ENCODE measurements around the gene PI16.

Gene PI16, protein sequence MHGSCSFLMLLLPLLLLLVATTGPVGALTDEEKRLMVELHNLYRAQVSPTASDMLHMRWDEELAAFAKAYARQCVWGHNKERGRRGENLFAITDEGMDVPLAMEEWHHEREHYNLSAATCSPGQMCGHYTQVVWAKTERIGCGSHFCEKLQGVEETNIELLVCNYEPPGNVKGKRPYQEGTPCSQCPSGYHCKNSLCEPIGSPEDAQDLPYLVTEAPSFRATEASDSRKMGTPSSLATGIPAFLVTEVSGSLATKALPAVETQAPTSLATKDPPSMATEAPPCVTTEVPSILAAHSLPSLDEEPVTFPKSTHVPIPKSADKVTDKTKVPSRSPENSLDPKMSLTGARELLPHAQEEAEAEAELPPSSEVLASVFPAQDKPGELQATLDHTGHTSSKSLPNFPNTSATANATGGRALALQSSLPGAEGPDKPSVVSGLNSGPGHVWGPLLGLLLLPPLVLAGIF

DNA sequence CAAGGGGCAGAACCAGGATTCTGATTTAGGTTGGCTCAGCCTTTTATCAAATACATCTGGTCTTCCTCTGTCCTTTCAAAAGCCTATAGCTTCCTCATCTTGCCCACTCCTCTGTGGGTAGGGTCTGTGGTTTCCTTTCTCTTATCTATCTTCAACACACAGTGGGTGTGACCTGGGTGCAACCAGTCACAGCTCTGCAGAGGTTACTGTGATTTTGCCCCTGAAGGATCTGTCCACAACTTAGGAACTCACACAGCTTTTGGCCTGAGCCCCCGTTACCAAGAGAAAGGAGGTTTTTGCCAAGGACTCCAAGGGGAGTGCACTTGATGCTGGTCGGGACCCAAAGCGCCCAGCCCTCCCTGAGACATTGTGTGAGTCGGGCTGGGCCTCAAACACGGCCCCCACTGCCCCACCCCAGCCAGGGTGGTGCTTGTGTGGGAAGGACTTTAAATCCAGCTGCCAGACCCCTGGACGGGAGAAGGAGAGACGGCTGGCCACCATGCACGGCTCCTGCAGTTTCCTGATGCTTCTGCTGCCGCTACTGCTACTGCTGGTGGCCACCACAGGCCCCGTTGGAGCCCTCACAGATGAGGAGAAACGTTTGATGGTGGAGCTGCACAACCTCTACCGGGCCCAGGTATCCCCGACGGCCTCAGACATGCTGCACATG is at the start of gene PI16:
TSS of gene PI16 (plus strand) at position 477 of the 670 bp plus-strand sequence. CDS start at position 500, 23 bp downstream.
- no peak for DNase-seq
- H3K27ac ChIP-seq = no peak within 1 kb of the TSS
- no peak within 1 kb of the TSS for H3K4me3 ChIP-seq (ENCODE audit: low read depth, low read length)
- no peaks in the 10 kb centered on the region for H3K36me3 ChIP-seq (replicated peaks)
- H3K27me3 ChIP-seq (replicated peaks) = no peaks in the 10 kb centered on the region
- in situ Hi-C loops (cut with HindIII; ENCODE audit: low pct_ligation_motif_present, low sequenced_read_pairs) = no loop called here
- TF ChIP-seq, protein P1, sequence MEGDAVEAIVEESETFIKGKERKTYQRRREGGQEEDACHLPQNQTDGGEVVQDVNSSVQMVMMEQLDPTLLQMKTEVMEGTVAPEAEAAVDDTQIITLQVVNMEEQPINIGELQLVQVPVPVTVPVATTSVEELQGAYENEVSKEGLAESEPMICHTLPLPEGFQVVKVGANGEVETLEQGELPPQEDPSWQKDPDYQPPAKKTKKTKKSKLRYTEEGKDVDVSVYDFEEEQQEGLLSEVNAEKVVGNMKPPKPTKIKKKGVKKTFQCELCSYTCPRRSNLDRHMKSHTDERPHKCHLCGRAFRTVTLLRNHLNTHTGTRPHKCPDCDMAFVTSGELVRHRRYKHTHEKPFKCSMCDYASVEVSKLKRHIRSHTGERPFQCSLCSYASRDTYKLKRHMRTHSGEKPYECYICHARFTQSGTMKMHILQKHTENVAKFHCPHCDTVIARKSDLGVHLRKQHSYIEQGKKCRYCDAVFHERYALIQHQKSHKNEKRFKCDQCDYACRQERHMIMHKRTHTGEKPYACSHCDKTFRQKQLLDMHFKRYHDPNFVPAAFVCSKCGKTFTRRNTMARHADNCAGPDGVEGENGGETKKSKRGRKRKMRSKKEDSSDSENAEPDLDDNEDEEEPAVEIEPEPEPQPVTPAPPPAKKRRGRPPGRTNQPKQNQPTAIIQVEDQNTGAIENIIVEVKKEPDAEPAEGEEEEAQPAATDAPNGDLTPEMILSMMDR (IDR thresholded peaks at IDR 0.05; ENCODE audit: low read depth, low read length, missing control alignments) = no peak

DNA sequence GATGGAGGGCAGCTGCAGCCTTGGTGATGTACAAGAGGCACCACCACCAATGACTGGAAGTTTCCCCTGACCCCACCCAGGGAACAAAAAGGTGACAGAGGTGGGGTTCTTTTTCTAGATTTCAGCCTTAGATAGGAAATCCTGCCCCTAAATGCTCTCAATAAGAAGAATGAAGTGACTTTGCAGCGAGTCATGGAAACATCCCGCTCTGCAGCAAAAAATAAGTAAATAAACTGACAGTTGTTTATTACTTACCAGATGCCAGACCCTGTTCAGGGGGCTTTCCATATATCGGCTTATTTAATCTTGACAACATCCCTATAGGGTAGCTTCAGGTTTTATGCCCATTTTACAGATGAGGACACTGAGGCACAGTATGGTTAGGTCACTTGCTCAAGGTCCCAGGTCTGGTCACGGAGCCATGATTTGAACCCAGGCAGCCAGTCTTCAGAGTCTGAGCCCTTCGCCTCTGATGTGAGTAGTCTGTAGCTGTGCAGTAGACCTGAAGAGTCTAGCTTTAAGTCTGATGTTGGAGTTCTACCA is 49.6 kb upstream of the PI16 start:
- H3K36me3 ChIP-seq (replicated peaks) = peaks cover 45% of the 10 kb centered on the region
- TF ChIP-seq, protein P1 (IDR thresholded peaks at IDR 0.05; ENCODE audit: low read depth, low read length, missing control alignments) = no peak
- no peak overlapping the region for H3K27ac ChIP-seq
- no peaks in the 10 kb centered on the region for H3K27me3 ChIP-seq (replicated peaks)
- in situ Hi-C loops (cut with HindIII; ENCODE audit: low pct_ligation_motif_present, low sequenced_read_pairs) = no loop called here
- DNase-seq = no peak
- H3K4me3 ChIP-seq (ENCODE audit: low read depth, low read length) = no peak overlapping the region

DNA sequence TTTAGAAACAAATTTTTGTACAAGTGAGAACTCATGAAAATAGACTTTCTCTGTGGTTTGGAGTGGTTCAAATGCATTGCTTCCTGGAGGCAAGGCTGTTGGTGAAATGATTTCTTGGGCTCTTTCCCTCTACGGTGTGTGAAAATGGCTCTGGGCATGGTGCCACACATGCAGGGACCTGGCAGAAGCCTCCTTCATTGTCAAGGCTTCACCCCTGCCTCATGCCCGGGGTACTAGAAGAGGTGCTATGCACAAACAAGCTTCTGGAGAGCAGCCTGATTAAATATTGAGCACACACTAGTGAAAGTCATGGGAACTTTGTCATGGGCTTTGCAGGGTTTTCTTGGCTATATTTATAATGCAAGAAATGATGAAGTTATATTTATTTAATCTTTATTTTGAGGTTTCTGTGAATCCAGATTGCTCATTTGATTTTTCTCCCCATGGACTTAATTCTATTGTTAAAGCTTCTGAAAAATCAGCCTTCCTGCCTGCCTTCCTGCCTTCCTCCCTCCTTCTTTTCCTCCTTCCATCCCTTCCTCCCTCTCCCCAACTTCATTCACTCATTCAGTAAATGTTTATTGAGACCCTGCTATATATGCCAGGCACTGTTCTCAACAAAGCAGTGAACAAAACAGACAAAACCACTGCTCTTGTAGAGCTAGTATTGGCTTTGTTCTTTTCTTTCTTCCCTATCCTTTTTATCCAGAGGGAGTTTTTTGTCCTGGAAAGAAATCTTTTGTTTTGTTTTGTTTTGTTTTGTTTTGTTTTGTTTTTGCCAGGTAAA is 47.8 kb upstream of the PI16 start:
- TF ChIP-seq, protein P1 (IDR thresholded peaks at IDR 0.05; ENCODE audit: low read depth, low read length, missing control alignments) = no peak
- Histone ChIP-seq H3K27ac (no peak overlapping the region), H3K4me3 (ENCODE audit: low read depth, low read length) (no peak overlapping the region), H3K36me3 (replicated peaks) (peaks cover 40% of the 10 kb centered on the region), H3K27me3 (replicated peaks) (no peaks in the 10 kb centered on the region)
- in situ Hi-C loops (cut with HindIII; ENCODE audit: low pct_ligation_motif_present, low sequenced_read_pairs) = no loop called here
- no peak for DNase-seq

DNA sequence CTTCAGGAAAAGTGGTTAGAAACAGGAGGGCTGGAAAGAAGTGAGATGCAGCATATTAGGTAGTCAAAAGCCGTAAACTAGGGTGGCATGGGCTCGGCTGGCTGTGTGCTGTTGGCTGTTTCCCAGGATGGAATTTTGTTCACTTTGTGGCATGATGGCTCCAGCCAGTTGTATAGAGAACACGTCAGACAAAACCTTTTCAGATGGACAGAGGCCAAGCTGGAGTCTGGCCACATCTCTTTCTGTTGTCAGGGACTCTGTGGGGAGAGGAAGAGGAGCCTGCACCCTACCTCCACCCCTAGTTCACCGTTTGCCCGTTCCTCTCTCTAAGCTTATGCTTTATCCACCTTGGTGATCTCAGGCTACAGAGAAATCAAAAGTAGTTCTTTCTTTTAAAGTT is 46.8 kb upstream of the PI16 start:
- Histone ChIP-seq H3K27me3 (replicated peaks) (no peaks in the 10 kb centered on the region), H3K4me3 (ENCODE audit: low read depth, low read length) (no peak overlapping the region), H3K27ac (no peak overlapping the region), H3K36me3 (replicated peaks) (peaks cover 33% of the 10 kb centered on the region)
- in situ Hi-C loops (cut with HindIII; ENCODE audit: low pct_ligation_motif_present, low sequenced_read_pairs) = no loop called here
- no peak for DNase-seq
- TF ChIP-seq, protein P1 (IDR thresholded peaks at IDR 0.05; ENCODE audit: low read depth, low read length, missing control alignments) = no peak

DNA sequence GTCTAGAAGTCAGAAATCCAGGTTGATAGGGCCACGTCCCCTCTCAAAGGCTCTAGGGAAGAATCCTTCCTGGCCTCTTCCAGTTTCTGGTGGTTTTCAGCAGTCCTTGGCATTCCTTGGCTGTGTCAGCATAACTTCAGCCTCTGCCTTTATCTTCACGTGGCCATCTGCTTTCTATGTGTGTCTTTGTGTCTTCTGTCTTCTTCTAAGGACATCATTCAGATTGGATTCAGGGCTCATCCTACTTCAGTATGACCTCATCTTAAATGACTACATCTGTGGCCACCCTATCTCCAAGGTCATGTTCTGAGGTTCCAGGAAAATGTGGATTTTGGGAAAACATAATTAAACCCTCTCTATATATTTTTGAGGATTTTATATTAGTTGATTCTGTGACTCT is 45.8 kb upstream of the PI16 start:
- no peak for DNase-seq
- no peak overlapping the region for H3K4me3 ChIP-seq (ENCODE audit: low read depth, low read length)
- H3K27me3 ChIP-seq (replicated peaks) = no peaks in the 10 kb centered on the region
- H3K36me3 ChIP-seq (replicated peaks) = peaks cover 26% of the 10 kb centered on the region
- in situ Hi-C loops (cut with HindIII; ENCODE audit: low pct_ligation_motif_present, low sequenced_read_pairs) = no loop called here
- TF ChIP-seq, protein P1 (IDR thresholded peaks at IDR 0.05; ENCODE audit: low read depth, low read length, missing control alignments) = no peak
- H3K27ac ChIP-seq = no peak overlapping the region

Data from brain microvascular endothelial cell (primary cell).